Esophagus squamous epithelium (tissue), 5 donors: Measurements from ENCODE around the gene GJE1. TPM values are rescaled to one million over a fixed set of nuclear protein-coding genes. Genes with fewer than 3 reads are reported as not detected.
"Not testable (repeated sequence)": the region's sequence is repeated elsewhere in the genome, so short reads cannot be mapped to it uniquely, and the experiment has no call there.

Experiments
- DNase-seq: peaks from one replicate; lab custom pipeline; 2025; lab: John Stamatoyannopoulos, UW
- H3K27ac ChIP-seq, 4 donors: fragments of 200-600 bp; sonication (generic); one replicate each; pipeline ENCODE4 v1.5.1; 2016 to 2019; ENCODE audit warnings: mild to moderate bottlenecking in 1 of 4
- H3K27me3 ChIP-seq, 4 donors: fragments of 200-600 bp; sonication (generic); 1 replicate in 3 of 4; 2 replicates in 1 of 4; pipeline versions ENCODE4 v1.5.1 to v1.6.0; 2017 to 2021; ENCODE audit warnings: antibody characterized with exemption in 1 of 4
- H3K36me3 ChIP-seq, 3 donors: fragments of 200-600 bp; sonication (generic); one replicate each; pipeline ENCODE4 v1.5.1; 2016 to 2019
- H3K4me1 ChIP-seq, 3 donors: fragments of 200-600 bp; sonication (generic); one replicate each; pipeline ENCODE4 v1.5.1; 2017 to 2019
- H3K4me3 ChIP-seq, 4 donors: fragments of 200-600 bp; sonication (generic); 1 replicate in 3 of 4; 2 replicates in 1 of 4; pipeline ENCODE4 v1.5.1; 2016 to 2019; ENCODE audit warnings: mild to moderate bottlenecking in 2 of 4, moderate library complexity in 1 of 4
- H3K9me3 ChIP-seq, 3 donors: fragments of 200-600 bp; sonication (generic); one replicate each; pipeline ENCODE4 v1.5.1; 2016 to 2019
- CTCF ChIP-seq, 6 experiments: fragments of 450-650 bp in 4 of 6; fragments of 200-600 bp in 2 of 6; sonication (generic) in 2 of 6; IDR thresholded peaks; one replicate each; pipeline ENCODE4 v1.5.1; 2016 to 2019; ENCODE audit warnings: antibody characterized with exemption in 6 of 6, mild to moderate bottlenecking in 4 of 6, moderate library complexity in 4 of 6
- POLR2A ChIP-seq, 4 donors: fragments of 450-650 bp; IDR thresholded peaks; one replicate each; pipeline ENCODE4 v1.6.1; 2017; ENCODE audit warnings: antibody characterized with exemption in 4 of 4, mild to moderate bottlenecking in 4 of 4, moderate library complexity in 3 of 4
- WGBS, 2 donors: methylation state at CpG; one replicate each; pipeline ENCODE4 v1.1.5; 2018; 5-methylcytosine and 5-hydroxymethylcytosine counted together
- intact Hi-C: fragments of 100-400 bp; cut with DNase I; formaldehyde crosslinking; loops from one replicate; pipeline ENCODE4 v1.15.0; 2022
- total RNA-seq, 4 donors: library from RNA; depleted of rRNA; stranded (reverse); fragments of >200 nt; gene quantifications; one replicate each; pipeline ENCODE4 v1.1.0, GENCODE V29; 2016
- donor health status: DM: yes; HTN: yes; CAD: no.

Gene GJE1
- total RNA-seq, 4 donors from 2014 or later: not detected

DNA sequence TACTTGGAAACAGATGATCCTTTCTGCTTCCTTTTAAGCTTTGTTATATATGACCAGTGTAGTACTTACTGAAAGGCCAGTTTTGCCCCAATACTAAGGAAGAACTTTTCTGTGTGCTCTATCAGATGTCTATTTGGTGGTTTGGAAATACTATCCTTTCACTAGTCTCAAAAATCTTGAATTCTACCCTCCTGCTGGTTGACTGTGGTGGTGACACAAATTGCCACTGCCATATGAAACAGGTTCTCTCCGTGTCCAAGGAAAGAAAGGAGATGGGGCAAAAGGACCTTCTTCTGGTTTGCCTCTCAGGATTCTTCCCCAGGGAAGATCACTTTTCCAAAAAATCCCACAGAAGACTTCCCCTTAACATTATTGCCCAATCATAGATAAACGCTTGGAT lies 6.2 kb downstream of the GJE1 start:
- Histone ChIP-seq H3K36me3 (no peaks in the 10 kb centered on the region), H3K9me3 (no peaks in the 10 kb centered on the region), H3K4me3 (no peak overlapping the region), H3K4me1 (no peaks in the 10 kb centered on the region), H3K27me3 (no peaks in the 10 kb centered on the region), H3K27ac (no peak overlapping the region)
- 32 to 36% methylated on average over 2 of the region's 2 CpGs for WGBS, 2 donors
- TF ChIP-seq POLR2A (IDR thresholded peaks at IDR 0.05) (no peak), CTCF (IDR thresholded peaks at IDR 0.05) (no peak)
- intact Hi-C loops: no loop called here
- DNase-seq: no peak

GRCh38 chr6:142141531-142141930 lies 8.8 kb downstream of the GJE1 start:
- H3K27ac ChIP-seq, H3K4me3 ChIP-seq, DNase-seq, H3K4me1 ChIP-seq, H3K27me3 ChIP-seq, H3K9me3 ChIP-seq, intact Hi-C loops, H3K36me3 ChIP-seq: not testable (repeated sequence)
- WGBS, 2 donors: 88 to 90% methylated on average over 12 to 13 of the region's 13 CpGs

- TF ChIP-seq CTCF (IDR thresholded peaks at IDR 0.05) (peak; percentile 76 to 95 (median 91)), POLR2A (IDR thresholded peaks at IDR 0.05) (peak in 1 of 4 donors; percentile 42)
- peak within 1 kb of the TSS; percentile 70 to 84 (median 76) for H3K27ac ChIP-seq
- no peaks in the 10 kb centered on the region for H3K27me3 ChIP-seq
- intact Hi-C loops: no loop called here
- peak; percentile 94 for DNase-seq
- no peaks in the 10 kb centered on the region for H3K36me3 ChIP-seq
- H3K4me3 ChIP-seq: peak within 1 kb of the TSS; percentile 81 to 89 (median 86)
- no peaks in the 10 kb centered on the region for H3K9me3 ChIP-seq
- WGBS, 2 donors: 0% methylated on average over 21 to 22 of the region's 38 CpGs
- peaks cover 10 to 41% (median 19%) of the 10 kb centered on the region in 3 donors for H3K4me1 ChIP-seq
These were observed 14.3 kb downstream of the GJE1 start, which contains the start of the genes NMBR and VTA1 for GRCh38 chr6:142146828-142147662. TSS of gene NMBR (minus strand) at chr6:142147122. CDS start at chr6:142088658, 58,464 bp downstream. TSS of gene VTA1 (plus strand) at chr6:142147263. CDS start at chr6:142147288, 25 bp downstream.

DNA sequence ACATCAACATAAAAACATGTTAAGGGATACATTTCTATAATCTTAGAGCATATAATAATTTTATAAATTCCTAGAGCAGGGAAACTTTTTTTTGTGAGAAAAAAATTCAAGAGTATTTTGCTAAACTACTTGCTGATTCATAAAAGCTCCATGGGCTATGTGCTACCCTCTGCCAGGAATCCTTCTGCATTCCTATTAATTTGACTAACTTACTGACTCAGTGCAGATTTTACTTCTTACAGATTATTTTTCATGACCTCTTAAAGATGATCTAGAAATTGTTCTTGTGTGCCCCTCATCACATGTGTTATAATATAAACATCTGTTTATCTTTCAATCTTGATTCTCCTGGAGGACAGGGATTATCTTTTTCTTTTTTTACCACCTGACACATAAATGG lies 20.0 kb downstream of the GJE1 start:
- Histone ChIP-seq H3K27ac (no peak overlapping the region), H3K4me1 (peaks cover 14 to 42% (median 18%) of the 10 kb centered on the region in 3 donors), H3K4me3 (no peak overlapping the region), H3K9me3 (no peaks in the 10 kb centered on the region), H3K36me3 (no peaks in the 10 kb centered on the region), H3K27me3 (no peaks in the 10 kb centered on the region)
- intact Hi-C loops: loop anchor here (10.0 kb wide), 2 partner anchors 52 to 232 kb away; no protein-coding TSS in a partner anchor
- no peak for DNase-seq
- TF ChIP-seq CTCF (IDR thresholded peaks at IDR 0.05): no peak
- no peak for TF ChIP-seq POLR2A (IDR thresholded peaks at IDR 0.05)

GRCh38 chr6:142153196-142153595 lies 20.5 kb downstream of the GJE1 start:
- no peak overlapping the region for H3K4me3 ChIP-seq
- no peaks in the 10 kb centered on the region for H3K36me3 ChIP-seq
- peaks cover 10 to 37% (median 14%) of the 10 kb centered on the region in 3 donors for H3K4me1 ChIP-seq
- H3K27me3 ChIP-seq: no peaks in the 10 kb centered on the region
- intact Hi-C loops: loop anchor here (10.0 kb wide), 2 partner anchors 52 to 232 kb away; no protein-coding TSS in a partner anchor
- no peaks in the 10 kb centered on the region for H3K9me3 ChIP-seq
- no peak for DNase-seq
- TF ChIP-seq POLR2A (IDR thresholded peaks at IDR 0.05) (no peak), CTCF (IDR thresholded peaks at IDR 0.05) (no peak)
- 75 to 78% methylated on average over 2 of the region's 2 CpGs for WGBS, 2 donors
- H3K27ac ChIP-seq: no peak overlapping the region
